SIG-M5 treated with dmso at 0.1 percent for 504 hours (cell line): ENCODE measurements around the gene ENPP7.

ENCODE experiments used
- DNase-seq: peaks from one replicate; lab custom pipeline; 2025; ENCODE audit not compliant: unreplicated experiment; lab: John Stamatoyannopoulos, UW

The ENPP7 gene

GRCh38 chr17:79730437-79730768 is 340 bp upstream of the ENPP7 start:
- DNase-seq, result no peak

GRCh38 chr17:79732254-79732653 is 1.5 kb downstream of the ENPP7 start:
- DNase-seq, result no peak

GRCh38 chr17:79732804-79733691 is 2.3 kb downstream of the ENPP7 start:
- peak; percentile 21 for DNase-seq

GRCh38 chr17:79733692-79734070 is 2.9 kb downstream of the ENPP7 start:
- DNase-seq, result no peak

- DNase-seq, result no peak
These were observed 4.4 kb downstream of the ENPP7 start for GRCh38 chr17:79735096-79735495.

- DNase-seq, result no peak
These were observed 6.5 kb downstream of the ENPP7 start for GRCh38 chr17:79737046-79737921.

GRCh38 chr17:79737922-79738578 is 7.3 kb downstream of the ENPP7 start:
- DNase-seq, result no peak

- DNase-seq, result no peak
These were observed 7.9 kb downstream of the ENPP7 start for GRCh38 chr17:79738643-79739042.

GRCh38 chr17:79739148-79740062 is 8.7 kb downstream of the ENPP7 start:
- no peak for DNase-seq

- DNase-seq, result no peak
These were observed 9.7 kb downstream of the ENPP7 start for GRCh38 chr17:79740413-79740812.

- no peak for DNase-seq
These were observed 10.6 kb downstream of the ENPP7 start for GRCh38 chr17:79741401-79741750.

- peak; percentile 28 for DNase-seq
These were observed 11.2 kb downstream of the ENPP7 start for GRCh38 chr17:79741751-79742588.

GRCh38 chr17:79742589-79742918 is 11.8 kb downstream of the ENPP7 start:
- no peak for DNase-seq

- DNase-seq, result no peak
These were observed 12.3 kb downstream of the ENPP7 start for GRCh38 chr17:79742951-79743476.

GRCh38 chr17:79743614-79744013 is 12.9 kb downstream of the ENPP7 start:
- no peak for DNase-seq

GRCh38 chr17:79745641-79746105 is 14.9 kb downstream of the ENPP7 start:
- DNase-seq, result no peak

- no peak for DNase-seq
These were observed 16.3 kb downstream of the ENPP7 start for GRCh38 chr17:79746889-79747507.

- no peak for DNase-seq
These were observed 17.0 kb downstream of the ENPP7 start for GRCh38 chr17:79747508-79748294.
